Measurements from ENCODE around the gene RMDN2.

The RMDN2 gene

GRCh38 chr2:38057651-38058410 is 132.7 kb downstream of the RMDN2 start:
- no peak for DNase-seq

GRCh38 chr2:38060236-38061018 is 135.3 kb downstream of the RMDN2 start:
- no peak for DNase-seq

DNA sequence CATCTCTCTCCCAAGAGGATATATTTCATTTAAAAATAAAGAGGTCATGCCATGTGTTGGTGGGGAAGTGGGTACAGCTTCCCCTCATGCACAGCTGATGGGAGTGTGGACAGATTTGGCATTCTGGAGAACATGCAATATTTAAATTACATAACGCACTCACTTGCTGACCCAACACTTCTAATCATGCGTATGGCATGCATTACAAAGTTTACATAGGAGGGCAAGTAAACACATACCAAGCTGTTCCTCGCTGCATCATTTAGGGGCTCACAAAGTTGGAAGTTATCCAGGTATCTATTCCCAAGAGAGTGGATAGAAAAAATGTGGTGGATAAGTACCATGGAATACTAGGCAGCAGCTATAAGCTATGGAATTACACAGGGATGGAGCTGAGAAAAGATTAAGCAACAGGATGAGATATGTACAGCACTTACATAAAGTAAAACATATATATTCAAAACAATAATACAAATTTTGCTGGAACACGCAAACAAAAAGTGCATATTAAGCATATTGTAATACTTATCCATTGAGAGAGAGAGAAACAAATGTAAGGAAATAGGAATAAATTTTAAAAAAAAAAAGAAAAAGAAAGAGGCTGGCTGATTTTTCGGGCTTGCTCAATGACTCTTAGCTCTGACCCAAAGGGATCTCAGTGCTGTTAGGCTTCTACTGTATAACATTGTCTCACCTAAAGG is 139.9 kb downstream of the RMDN2 start:
- DNase-seq: peak; percentile 2

DNA sequence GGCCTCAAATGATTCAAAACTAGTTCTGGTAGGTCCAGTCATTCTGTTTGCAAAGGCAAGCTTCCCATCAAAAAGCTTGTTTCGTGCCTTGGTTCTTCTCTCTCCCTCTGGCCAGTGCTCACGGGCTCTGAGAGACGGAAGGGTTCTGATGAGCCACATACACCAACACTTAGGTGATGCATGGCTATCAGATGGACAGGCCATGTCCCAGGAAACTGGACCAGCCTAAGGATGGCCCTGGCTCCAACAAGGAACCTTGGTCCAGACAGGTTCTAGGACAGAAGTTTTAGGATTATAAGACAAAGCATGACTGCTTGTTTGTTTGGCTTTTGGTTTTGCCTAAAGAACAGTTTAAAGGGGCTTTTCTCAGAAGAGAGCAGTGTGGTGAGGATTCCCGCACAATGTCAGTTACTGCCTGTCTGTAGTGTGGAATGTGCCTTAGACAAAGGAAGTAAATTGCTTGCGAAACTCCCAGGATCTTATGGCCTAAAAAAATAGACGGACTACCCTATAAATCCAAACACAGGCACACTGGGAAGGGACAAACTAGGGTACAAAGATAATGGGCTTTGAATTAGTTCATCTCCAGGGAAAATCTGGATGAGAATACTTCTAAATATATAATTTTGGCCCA is 140.5 kb downstream of the RMDN2 start:
- no peak for DNase-seq

DNA sequence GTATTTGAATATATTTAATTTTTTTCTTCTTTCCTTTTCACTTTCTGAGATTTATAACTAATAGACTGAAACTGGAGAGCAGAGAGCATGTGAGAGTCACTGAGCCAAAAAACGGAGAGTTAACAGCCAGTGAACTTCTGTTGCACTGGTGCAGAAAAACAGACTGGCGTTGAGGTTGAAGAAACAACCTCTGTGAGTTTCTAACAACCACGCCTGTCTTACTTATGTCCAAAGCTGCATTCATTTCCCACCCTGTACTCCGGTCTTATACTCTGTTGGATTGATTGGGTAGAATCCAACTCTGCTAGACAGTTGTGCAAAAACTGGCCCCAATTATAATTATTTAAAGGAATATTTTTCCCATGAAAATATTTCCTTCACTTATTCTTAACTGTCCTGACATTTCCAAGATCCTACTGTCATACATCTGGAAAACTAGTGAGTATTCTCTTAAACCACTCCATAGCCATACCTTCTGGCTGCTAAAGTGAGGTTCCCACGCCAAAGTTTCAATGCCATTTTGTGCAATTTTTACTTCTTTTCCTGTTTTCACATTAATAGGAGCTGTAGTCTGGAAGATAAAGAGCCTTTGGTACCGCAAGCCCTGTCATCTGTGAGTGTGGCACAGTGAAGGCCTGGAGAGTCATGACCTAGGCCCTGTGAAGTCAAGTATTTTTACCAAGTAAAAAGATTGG is 141.5 kb downstream of the RMDN2 start:
- DNase-seq: no peak
